Hippocampal formation (tissue), 2 donors: ENCODE results near the gene BLOC1S3.

ENCODE experiments used
- DNase-seq, 2 donors: peaks; one replicate each; lab custom pipeline; 2025; lab: John Stamatoyannopoulos, UW

Gene BLOC1S3

DNA sequence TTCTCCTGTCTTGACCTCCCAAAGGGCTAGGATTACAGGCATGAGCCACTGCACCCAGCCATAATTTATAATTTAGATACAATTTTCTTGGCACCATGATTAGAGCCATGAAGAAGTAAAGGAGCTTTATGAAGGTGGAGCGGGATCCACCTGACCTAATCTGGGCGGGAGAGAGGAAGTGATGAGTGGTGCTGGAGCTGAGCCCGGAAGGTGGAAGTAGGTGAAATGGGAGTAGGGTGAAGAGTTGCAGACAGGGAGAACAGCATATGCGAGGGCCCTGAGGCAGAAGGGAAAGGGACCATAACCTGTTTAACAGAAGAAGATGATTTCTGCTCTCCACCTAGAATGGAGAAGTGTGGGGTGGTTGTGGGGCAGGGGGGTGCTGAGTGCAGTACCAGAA, 4.2 kb downstream of the BLOC1S3 start:
- DNase-seq = no peak

DNA sequence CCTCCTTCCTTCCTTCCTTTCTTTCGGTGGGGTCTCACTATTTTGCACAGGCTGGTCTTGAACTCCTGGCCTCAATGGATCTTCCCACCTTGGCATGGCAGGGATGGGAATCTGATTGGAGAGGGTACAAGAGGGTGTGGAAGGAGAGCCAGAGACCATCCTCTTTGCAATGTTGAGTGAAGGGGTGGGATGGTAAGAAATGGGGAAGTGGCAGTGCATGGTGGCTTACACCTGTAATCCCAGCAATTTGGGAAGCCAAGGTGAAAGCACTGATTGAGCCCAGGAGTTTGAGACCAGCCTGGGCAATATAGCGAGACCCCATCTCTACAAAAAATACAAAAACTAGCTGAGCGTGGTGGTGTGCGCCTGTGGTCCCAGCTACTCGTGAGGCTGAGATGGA, 5.5 kb downstream of the BLOC1S3 start:
- no peak for DNase-seq

DNA sequence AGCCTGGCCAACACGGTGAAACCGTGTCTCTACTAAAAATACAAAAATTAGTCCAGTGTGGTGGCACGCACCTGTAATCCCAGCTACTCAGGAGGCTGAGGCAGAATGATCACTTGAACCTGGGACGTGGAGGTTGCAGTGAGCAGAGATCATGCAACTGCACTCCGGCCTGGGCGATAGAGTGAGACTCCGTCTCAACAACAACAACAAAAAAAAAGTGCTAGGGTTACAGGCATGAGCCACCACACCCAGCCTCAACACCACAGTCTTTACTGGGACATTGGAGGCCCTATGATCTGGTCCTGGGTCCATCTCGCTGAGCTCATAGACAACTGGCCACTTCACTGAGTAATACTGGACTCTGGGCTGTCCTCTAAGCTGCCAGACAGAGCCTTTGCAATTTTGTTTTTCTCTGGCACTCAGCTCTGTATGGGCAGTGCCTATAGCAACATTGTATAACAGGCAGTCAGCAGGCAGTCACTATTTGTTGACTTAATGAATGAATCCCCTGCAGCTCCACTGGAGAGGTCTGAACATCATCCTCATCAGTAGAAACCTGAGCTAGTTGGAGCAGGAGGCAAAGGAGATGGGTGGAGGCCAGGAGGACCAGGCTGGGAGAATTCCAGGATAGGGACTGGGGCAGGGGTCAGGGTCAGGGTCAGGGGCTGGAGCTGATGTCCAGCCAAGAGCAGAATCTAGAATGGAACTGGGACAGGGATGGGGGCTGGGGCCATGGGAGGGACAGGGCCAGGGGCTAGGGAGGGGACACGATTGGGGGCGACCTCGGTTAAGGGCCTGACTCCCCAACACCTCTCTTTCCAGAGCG, 8.1 kb downstream of the BLOC1S3 start:
- no peak for DNase-seq

DNA sequence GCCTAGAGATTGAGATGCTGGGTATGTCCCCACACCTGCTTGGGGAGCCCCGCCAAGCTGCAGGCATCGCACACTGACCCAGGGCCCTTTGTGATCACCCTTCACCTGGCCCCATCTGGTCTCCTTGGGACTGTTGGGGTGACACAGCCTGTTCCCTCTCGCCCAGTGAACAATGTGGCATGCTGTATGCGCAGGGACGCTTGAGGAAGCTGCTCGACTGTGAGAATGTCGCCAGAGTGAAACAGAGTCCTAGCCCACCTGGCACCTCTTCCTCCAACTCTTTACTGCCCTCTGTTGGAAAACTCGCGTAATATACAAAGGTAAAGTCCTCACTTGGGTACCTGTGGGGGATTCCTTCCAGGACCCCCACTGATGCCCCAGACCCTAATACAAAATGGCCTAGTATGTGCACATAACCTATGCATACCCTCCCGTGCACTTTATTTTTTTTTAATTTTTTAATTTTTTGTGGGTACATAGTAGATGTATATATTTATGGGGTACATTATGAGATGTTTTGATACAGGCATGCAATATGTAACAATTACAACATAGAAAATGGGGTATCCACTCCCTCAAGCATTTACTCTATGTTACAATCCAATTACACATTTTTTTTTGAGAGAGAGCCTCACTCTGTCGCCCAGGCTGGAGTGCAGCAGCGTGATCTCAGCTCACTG, 9.0 kb downstream of the BLOC1S3 start:
- no peak for DNase-seq

DNA sequence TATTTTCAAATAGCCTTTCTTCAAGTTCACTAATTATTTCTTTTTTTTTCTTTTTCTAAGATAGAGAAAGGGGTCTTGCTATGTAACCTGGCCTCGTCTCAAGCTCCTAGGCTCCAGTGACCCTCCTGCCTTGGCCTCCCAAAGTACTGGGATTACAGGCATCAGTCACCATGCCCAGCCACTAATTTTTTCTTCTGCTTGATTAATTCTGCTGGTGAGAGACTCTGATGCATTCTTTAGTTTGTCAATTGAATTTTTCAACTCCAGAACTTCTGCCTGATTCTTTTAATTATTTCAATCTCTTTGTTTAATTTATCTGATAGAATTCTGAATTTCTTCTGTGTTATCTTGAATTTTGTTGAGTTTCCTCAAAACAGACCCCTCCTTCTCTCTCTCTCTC, 11.4 kb downstream of the BLOC1S3 start:
- no peak for DNase-seq

DNA sequence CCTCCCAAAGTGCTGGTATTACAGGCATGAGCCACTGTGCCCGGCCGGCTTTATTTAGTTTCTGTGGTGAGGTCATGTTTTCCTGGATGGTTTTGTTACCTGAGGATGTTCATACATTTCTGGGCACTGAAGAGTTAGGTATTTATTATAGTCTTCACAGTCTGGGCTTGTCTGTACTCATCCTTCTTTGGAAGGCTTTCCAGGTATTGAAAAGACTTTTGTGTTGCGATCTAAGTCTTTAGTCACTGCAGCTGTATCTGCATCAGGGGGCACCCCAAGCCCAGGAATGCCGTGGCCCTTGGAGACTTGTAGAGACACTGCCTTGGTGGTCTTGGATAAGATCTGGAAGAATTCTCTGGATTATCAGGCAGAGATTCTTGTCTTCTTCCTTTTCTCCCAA, 12.8 kb downstream of the BLOC1S3 start:
- no peak for DNase-seq

DNA sequence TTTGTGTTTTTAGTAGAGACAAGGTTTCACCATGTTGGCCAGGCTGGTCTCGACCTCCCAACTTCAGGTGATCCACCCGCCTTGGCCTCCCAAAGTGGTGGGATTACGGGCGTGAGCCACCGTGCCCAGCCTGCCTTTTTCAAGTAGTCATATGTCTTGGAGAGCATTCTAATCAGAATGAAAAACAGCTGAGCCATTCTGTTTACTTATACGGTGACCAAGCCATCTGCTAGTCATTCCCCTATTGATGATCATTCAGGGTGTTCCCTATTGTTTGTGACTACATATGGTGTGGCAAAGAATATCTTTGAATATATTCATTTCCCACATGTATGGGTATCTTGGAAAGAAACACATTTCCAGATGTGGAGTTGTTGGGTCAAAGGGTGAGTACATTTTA, 17.2 kb downstream of the BLOC1S3 start:
- DNase-seq = no peak

DNA sequence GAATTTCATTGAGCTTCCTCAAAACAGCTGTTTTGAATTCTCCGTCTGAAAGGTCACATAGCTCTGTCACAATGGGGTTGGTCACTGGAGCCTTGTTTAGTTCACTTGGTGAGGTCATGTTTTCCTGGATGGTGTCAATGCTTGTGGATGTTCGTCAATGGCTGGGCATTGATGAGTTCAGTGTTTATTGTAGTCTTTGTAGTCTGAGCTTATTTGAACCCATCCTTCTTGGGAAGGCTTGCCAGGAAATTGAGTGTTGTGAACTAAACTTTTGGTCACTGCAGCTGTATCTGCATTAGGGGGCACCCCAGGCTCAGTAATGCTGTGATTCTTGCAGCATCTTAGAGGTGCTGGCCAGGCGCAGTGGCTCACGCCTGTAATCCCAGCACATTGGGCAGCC, 22.0 kb downstream of the BLOC1S3 start:
- no peak for DNase-seq

DNA sequence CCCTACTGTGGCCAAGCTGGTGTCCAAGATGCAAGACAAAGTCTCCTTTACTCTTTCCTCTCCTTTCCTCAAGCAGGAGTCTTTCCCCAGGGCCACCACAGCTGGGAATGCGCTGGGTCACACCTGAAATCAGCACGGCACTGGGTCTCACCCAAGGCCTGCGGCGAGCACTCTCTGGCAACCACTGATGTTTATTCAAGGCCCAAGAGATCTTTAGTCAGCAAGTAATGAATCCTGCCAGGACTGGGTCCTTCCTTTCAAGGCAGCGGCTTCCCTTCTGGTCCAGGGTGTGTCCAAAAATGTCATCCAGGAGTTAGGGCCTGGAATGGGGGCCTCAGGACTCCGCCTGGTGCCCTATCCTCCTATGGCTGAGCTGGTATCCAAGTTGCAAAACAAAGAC, 24.1 kb downstream of the BLOC1S3 start:
- no peak for DNase-seq

DNA sequence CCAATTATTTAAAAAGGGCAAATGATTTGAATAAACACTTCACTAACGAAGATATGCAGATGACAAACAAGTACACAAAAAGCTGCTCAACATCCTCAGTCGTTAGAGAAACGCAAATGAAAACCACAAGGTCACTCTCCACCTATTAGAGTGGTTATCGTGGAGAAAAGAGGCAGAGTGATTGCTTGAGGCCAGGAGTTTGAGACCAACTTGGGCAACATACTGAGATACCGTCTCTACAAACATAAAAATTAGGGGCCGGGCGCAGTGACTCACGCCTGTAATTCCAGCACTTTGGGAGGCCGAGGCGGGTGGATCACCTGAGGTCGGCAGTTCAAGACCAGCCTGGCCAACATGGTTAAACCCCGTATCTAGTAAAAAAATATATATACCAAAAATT, 27.2 kb downstream of the BLOC1S3 start:
- no peak for DNase-seq

DNA sequence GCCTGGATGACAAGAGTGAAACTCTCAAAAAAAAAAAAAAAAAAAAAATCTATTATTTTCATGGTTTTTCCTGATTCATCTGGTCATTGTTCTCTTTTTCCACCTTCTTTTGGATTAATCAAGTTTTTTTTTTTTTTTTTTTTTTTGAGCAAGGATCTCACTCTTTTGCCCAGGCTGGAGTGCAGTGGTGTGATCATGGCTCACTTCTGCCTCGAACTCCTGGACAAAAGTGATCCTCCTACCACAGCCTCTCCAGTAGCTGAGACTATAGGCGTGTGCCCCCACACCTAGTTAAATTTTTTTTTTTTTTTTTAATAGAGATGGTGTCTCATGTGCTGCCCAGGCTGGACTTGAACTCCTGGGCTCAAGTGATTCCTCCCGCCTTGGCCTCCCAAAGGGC, 27.7 kb downstream of the BLOC1S3 start:
- DNase-seq = no peak

DNA sequence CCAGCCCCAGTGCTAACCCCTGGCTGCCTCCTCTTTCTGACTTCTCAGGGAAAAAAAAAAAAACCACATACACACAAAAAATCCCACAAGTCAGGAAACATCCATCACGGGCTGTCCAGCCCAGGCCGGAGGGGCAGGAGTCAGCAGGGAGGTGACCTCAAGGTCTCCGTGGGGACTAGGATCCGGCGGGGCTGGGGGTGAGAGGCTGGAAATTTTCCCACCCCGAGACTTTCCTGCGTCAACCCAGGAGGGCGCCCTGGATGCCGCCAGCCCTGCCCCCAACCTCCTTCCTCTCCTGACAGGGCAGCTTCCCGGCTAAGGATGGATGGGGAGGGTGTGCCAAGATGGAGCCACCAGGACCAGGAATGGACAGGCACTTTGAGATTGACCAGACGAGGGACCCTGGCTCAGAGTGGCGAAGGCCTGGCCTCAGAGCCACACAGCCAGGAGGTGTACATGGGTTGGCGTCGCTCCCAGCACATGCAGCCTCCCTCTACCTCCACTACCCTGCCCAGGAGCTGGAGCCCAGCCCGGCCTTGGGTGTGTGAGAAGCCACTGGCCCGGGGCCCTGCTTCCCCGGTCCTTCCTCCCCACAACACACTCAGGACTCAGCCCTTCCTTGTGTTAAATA, 33.3 kb downstream of the BLOC1S3 start:
- DNase-seq = no peak

DNA sequence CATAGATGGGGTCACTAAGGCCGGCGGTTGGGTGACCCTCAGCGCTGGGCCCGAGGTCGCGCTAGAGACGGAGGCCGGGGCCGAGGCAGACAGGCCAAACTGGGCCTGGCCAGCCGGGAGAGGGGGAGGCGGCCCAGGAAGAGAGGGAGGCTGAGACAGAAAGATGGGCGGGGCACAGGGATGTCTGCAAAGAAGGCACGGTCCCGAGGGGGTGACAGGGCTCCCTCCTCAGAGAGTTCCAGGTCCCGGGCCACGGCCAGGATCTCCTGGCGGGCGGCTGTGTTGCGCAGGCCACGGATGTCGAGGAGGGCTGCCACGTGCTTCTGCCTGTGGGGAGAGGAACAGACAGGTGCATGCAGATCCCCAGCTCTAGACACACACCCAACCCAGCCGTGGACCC, 34.4 kb downstream of the BLOC1S3 start:
- no peak for DNase-seq

DNA sequence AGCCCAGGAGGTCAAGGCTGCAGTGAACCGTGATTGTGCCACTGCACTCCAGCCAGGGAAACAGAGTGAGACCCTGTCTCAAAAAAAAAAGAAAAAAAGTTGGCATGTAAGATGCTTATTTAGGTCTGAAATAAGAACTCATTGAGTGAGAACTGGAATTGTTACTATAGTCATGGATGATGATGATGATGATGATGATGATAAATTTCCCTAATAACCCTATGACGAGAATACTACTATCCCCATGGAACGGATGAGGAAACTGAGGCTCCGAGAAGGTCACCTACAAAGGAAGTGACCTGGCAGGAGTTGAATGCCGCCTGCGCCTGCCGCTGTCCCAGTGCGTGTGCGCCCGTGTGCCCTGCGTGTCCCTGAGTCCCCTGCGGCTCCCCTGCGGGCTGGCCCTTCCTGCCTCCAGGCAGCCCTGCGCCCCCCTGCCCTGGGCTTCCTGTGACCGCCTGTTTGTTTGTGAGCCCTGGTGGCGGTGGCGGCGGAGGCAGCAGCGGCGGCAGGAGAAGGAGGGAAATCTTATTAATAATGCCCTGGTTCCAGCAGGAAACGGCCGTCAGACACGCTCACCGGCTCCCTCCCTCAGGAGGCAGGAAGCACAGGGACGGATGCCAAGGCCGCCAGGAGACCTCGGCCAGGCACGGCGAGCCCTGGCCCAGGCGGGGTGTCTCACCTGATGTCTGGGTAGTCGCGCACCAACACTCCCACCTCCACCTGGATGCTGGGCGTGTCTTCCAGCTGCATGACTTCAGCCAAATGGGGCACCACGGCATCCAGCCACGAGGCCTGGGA, 37.0 kb downstream of the BLOC1S3 start:
- DNase-seq = no peak

DNA sequence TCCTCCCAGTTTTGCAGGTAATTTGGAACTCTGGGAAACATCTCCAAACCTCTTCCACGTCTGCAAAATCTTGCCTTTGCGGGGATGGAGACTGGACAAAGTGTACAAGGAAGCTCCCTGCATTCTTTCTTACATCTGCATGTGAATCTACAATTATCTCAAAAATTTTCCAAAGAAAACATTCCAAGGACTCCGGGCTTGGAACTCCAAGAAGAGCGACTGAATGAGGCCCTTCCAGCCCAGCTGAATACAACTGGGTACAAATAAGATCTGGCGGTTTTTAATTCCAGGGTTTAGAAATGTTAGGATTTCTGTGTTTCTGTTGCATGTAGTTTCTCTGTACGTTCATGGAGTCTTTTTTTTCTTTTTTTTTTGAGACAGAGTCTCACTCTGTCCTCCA, 38.1 kb downstream of the BLOC1S3 start:
- no peak for DNase-seq

DNA sequence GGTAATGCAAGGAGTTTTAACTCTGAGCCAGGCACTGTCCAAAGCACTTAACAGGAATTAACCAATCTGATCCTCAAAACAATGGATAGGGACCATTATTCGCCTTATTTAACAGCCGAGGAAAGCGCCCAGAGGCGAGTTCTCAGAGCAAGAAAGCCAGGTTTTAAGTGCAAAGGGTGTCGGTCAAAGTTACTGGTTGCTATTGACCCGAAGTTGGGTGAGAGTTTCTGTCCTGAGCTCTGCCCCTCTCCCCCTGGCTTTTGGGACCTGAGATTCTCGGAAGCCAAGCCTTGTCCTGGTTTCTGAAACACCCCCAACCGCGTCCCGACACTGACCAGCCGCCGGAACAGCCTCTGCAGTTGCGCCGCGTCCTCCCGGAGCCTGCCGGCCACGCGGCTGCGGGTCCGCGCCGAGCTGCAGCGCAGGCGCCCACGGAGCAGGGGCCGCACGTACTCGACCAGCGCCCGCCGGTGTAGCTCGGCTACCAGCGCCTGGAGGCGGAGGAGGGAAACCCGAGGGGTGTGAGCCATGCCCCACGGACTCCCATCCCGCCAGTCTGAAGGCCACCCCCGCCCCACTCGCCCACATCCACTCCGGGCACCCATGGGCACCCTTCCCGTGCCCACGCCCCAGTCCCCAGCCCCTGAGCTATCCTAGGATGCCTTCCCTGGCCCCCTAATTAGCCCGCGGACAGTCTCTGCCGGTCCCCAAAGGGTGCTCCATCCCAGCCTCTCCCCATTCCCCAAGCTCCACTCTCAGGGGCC, 38.8 kb downstream of the BLOC1S3 start:
- no peak for DNase-seq

DNA sequence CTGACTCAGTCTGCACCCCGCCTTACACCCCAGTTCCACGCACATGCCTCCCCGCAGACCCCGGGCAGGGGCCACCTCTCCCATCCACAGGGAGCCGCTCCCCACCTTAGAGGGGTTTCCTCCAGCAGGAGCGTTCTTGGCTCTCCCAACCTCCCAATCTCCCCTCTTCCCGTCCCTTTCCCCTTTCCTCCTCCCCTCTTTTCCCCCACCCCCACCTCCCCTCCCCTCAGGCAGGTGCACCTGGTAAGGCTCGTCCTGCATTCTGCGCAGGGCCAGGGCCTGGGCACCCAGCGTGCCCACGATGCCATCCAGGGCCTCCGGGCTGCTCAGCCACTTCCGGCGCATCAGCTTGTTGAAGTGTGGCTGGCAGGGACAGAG, 39.4 kb downstream of the BLOC1S3 start:
- DNase-seq = no peak

DNA sequence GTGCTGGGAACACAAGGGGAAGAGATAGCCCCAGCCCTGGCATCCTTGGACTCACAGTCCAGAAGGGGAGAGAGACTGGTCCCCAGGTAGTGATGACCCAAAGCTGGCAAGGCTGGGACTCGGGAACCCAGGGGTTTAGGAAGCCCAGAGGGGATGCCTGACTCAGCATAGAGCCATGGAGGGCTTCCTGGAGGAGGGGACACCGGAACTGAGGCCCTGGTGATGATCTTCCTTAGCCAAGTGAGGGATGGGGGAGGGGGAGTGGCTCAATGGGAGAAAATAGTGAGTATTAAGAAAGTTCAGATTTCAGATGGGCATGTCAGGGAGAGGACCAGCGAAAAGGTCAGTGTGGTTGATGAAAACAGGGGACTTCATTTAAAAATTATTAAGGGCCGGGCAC, 39.8 kb downstream of the BLOC1S3 start:
- DNase-seq = no peak

DNA sequence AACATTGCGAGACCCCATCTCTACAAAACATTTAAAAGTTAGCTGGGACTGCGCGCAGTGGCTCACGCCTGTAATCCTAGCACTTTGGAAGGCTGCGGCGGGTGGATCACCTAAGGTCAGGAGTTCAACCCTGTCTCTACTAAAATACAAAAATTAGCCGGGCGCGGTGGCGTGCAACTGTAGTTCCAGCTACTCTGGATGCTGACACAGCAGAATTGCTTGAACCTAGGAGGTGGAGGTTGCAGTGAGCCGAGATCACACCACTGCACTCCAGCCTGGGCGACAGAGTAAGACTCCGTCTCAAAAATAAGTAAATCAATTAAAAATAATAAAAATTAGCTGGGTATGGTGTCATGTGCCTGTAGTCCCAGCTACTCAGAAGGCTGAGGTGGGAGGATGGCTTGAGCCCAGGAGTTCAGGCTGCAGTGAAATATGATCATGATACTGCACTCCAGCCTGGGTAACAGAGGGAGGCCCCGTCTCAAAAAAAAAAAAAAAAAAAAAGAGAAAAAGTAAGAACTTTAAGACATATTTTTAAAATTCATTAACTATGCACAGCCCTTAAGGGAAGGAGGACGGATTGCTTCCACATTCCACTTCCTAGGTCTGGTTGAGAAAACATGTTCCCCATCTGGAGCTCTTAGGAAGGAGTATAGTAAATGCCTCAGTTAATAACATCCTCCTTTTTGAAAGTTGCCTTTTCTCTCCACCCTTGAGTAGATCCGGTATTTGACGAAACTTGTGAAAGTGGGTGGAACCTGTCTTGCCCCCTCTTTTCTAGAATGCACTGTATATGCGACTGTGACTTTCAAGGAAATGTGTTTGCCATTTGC, 40.5 kb downstream of the BLOC1S3 start:
- no peak for DNase-seq

DNA sequence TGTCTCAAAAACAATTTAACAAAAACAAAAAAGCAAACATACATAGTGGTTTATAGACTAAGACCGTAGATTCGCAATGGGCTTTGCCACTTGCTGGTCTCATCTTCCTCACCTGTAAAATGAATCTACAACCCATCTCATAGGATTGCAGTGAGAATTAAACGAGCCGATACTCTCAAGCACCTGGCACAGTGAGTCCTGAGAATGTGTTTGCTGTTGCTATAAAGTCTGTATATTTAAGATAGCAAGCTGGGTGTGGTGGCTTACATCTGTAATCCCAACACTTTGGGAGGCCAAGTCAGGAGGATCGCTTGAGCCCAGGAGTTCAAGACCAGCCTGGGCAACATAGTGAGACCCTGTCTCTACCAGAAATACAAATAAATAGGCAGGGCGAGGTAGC, 44.1 kb downstream of the BLOC1S3 start:
- DNase-seq = no peak

DNA sequence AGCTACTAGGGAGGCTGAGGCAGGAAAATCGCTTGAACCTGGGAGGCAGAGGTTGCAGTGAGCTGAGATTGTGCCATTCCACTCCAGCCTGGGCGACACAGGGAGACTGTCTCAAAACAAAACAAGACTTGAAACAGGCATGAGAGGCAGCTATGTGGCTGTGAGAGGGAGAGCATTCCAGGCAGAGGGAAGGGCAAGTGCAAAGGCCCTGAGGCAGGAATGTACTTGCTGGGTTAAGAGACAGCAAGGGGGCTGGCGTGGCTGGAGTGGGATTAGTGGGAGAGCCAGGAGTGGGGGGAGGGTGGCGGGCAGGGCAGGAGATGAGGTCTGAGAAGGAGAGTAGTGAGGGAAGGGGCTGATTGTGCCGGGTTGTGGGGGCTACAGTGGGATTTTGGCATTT, 45.3 kb downstream of the BLOC1S3 start:
- no peak for DNase-seq
